IPS-NIHi7 (cell line): ENCODE results near the gene PGS1.

Experiments
- DNase-seq: peaks from one replicate; pipeline ENCODE4 v3.0.0; 2012; ENCODE audit warnings: mixed read lengths; ENCODE audit errors: extremely low spot score

The PGS1 gene

DNA sequence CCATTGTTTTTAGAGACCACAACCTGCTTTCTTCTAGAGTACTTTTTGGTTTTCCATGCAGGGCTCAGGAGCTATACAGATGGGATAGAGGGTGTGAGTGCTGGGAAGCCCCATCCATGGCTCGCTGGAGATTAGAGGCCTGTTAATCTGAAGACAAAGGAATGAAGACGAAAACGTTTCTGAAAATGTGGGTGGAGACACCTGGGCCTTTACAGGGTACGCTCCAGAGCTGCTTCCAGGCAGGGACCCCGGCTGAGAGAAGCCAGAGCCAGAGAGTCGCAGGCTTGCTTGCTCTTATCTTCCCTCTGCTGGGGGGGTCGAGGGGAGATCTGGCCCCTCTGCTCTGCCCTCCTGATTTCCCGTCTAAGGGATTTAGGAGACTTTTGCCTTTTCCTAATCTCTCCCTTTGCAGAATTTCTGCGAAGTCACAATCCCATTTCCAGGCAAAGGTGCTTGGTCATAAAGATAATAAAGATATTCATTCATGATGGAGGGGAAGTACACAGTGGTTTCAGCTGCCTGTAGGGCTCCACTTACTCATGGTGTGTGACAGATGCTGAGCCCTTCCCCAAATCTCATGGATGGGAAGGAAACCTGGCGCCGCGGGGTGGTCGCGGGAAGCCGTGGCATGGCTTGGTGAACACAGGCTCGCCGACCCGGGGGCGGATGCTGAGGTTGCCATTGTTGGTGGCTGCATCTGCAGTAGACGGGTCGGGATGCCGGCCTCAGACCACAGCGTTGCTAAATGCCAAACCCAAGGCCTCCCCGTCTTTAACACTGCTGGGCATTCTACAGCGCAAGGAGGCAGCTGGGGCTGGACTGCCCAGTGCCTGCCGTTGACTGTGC is 13.8 kb upstream of the PGS1 start:
- DNase-seq: no peak

GRCh38 chr17:78365561-78366108 is 12.8 kb upstream of the PGS1 start:
- DNase-seq: peak; percentile 76

- DNase-seq: no peak
Observed at GRCh38 chr17:78366109-78366848, 12.2 kb upstream of the PGS1 start.

GRCh38 chr17:78367193-78367592 is 11.3 kb upstream of the PGS1 start:
- DNase-seq: no peak

DNA sequence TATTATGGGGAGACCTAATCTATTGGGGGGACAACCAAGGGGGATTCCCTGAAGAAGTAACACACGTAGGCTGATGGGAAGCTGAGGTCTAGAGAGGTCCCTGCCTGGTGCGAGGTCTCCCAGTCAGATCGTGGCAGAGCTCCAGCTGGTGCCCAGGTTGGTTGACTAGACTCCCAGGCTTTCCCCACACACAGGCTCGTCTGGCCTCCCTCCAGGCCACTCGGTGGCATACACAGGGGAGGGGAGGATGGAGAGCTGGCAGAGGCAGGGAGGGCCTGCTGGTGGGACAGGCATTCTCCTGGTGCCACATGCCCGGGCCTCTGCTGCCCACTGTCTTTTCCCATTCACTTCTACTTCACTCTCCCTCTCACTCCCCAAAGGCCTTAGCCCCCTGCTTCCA is 10.1 kb upstream of the PGS1 start:
- DNase-seq: no peak

DNA sequence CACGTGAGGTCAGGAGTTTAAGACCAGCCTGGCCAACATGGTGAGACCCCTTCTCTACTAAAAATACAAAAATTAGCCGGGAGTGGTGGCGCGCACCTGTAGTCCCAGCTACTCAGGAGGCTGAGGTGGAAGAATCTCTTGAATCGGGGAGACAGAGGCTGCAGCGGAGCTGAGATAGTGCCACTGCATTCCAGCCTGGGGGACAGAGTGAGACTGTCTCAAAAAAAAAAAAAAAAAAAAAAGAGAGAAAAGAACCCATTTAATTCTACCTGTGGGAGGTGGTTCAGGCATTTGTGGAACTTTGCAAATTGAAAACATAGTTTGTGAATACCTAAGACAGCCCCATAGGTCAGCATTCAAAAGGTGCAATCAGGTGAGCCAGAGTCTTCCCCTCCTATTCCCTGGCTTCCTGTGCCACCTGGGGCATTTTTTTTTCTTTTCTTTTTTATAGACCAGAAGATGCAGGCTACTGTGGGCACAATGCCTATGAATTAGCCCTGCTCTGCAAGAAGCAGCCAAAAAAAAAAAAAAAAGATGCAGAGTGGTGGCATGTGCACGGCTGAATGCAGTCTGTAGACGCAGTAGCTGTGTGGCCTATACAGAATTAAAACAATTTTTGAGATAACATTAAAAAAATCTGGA is 9.5 kb upstream of the PGS1 start:
- no peak for DNase-seq

DNA sequence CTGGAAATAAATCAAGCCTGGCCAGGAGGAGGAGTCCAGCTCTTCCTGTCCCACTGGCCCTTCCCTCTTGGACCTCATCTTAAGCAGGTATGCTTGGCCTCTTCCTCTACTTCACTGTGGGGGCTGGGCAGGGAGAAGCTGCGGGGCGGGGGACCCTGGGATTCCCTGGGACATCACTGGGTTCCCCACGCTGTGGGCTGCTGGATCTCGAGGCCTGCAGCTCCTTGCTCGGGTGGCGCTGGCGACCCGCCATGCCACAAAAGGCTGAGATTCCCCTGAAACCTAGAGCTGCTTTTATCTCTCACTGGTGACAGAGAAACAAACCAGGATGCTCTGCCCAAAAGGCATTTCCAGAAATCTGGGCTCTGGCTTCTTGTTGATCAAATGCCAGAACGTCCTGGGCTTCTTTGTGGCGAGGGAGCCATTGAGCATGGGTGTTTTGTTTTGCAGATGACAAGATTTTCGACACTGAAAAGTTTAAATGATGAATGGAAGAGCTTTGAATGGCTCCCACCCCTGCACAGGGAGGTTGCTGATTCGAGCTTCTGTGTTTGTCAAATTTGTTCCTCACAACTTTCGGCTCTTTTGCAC is 8.6 kb upstream of the PGS1 start:
- DNase-seq: no peak

- no peak for DNase-seq
Observed at GRCh38 chr17:78371056-78371455, 7.4 kb upstream of the PGS1 start.

DNA sequence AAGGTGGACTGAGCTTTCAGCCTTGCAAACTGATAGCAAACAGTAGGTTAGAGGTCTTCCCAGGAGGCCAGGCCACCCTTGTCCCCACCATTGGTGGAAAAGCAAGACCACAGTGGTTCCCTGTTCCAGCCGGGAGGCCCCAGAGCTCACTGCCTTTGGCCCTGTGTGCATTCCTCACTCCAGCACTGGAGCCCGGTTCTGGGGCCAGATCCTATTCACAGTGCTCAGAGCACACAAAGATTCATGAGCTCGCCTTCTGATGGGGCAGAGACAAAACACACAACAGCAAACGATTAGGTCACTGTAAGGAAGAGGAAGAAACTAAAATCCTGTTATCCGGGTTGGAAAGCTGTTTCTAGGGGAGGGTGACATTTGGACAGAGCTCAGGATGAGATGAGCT is 5.6 kb upstream of the PGS1 start:
- DNase-seq: no peak

- no peak for DNase-seq
Observed at GRCh38 chr17:78374189-78374588, 4.3 kb upstream of the PGS1 start.

DNA sequence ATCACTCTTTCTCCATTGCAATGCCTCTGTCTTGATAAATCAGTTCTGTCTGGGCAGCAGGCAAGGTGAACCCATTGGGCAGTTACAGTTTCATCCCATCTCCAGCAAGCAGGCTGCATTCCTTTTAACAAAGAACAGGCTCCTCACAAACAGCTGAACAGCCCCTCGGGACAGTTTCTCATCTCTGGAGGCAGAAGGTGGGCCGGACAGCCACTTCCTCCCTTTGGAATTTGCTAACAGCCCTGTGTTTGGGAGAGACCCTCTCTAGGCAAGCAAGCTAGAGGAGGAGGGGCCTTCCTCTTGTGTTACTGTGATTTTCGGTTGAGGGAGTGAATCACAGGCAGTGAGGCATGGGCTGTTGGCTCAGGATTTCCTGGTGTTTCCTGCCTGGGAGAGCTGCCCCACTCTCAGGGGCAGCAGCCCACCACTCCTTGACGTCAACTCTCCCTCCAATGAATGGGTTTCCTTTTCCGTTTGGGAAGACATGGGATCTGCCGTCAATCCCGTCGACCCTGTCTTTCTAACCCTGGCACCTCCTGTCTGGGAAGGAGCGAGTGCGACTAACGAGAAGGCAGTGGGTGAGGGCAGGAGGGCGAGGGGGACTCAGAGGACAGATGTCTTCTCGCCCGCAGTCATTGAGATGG is 3.7 kb upstream of the PGS1 start:
- DNase-seq: no peak

DNA sequence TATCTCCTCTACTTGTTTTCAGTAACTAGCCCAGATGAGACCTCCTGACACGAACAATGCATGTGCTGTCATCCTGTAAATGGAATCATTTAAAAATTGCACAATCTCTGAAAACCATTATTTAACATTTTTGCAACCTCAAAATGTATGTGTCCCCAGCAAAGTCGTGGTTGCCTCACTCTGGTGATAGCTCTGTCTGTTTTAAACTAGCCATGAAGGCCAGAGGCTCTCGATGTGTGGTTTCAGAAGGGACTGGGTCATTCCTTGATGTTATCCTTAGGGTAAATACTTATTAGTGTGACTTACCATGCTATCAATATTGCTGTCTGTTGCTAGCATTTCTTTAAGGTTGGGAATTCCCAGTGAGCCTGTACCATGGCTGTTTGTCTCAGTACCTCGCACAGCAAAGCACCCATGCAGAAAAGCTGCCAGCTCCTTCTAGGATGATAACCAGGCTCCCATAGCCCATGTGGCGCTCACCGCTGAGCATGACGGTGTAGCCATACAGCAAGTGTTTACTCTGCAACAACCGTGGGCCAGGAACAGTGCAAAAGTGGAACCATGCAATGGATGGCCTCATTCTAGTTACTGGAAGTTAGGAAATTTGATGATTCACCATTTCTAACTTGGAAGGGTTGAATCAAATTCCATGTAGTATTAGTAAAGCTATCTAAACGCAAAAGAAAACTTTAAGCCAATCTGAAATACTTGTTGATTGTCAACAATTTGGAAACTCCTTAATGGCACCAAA is 2.9 kb upstream of the PGS1 start:
- no peak for DNase-seq

DNA sequence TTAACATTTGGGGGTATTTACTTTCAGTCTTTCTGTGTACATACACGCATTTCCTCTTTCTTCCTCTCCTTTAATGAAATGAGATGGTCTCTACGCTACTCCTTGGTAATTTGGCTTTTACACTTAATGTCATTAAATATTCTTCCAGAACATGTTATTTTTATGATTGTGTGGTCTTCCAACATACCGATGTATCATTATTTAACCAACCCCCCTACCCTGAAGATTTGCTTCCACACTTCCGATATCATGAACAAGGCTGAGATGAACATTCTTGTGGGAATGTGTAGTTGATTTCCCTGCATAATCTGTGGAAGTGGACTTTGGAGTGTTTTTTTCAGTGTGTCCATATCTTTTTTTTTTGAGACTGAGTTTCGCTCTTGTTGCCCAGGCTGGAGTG is 2.3 kb upstream of the PGS1 start:
- no peak for DNase-seq

DNA sequence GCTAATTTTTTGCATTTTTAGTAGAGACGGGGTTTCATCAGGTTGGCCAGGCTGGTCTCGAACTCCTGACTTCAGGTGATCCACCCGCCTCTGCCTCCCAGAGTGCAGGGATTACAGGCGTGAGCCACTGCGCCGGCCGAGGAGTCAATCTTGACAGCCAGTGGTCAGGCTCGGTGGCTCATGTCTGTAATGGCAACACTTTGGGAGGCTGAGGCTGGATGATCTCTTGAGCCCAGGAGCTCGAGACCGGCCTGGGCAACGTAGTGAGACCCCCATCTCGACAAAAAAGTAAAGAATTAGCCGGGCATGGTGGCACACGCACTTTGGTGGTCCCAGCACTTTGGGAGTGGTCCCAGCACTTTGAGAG is 608 bp upstream of the PGS1 start:
- DNase-seq: no peak

- no peak for DNase-seq
Observed at GRCh38 chr17:78379131-78379491, 662 bp downstream of the PGS1 start.

DNA sequence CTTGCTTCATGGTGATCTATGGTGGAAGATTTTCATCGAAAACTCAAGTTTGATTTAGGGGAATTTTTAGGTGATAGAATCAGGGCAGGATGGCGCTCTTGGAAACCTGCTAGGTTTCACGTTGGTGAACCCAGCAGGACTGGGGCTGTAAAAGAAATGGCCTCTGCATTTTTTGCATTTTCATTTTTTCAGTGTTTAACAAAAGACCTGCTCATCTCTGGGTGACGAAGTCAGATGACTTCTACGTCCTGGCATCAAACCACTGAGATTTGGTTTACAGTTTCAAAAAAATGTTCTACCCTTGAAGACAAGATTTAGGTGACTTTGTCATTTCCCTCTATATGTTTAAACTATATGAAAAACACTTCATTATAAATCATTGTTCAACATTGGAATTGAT is 1.9 kb downstream of the PGS1 start:
- no peak for DNase-seq

GRCh38 chr17:78381601-78382232 is 3.3 kb downstream of the PGS1 start:
- peak; percentile 55 for DNase-seq

GRCh38 chr17:78383725-78384471 is 5.4 kb downstream of the PGS1 start:
- DNase-seq: no peak

GRCh38 chr17:78384479-78385175 is 6.2 kb downstream of the PGS1 start:
- DNase-seq: no peak
